ENCODE measurements around the gene PKN1.

PKN1 gene

DNA sequence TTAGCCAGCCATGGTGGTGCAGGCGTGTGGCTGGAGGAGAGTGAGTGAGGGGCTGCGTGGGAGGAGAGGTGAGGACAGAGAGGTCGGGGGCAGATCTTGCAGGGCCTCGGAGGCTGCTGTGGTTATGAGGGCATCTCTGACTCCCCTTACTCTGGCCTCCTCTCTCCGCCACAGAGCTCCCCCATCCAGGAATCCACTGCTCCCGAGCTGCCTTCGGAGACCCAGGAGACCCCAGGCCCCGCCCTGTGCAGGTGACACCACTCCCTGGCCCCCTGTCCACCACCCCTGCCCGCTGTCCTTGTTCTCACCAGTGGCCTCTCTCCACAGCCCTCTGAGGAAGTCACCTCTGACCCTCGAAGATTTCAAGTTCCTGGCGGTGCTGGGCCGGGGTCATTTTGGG lies 34.3 kb downstream of the PKN1 start:
- TF ChIP-seq, protein P1, sequence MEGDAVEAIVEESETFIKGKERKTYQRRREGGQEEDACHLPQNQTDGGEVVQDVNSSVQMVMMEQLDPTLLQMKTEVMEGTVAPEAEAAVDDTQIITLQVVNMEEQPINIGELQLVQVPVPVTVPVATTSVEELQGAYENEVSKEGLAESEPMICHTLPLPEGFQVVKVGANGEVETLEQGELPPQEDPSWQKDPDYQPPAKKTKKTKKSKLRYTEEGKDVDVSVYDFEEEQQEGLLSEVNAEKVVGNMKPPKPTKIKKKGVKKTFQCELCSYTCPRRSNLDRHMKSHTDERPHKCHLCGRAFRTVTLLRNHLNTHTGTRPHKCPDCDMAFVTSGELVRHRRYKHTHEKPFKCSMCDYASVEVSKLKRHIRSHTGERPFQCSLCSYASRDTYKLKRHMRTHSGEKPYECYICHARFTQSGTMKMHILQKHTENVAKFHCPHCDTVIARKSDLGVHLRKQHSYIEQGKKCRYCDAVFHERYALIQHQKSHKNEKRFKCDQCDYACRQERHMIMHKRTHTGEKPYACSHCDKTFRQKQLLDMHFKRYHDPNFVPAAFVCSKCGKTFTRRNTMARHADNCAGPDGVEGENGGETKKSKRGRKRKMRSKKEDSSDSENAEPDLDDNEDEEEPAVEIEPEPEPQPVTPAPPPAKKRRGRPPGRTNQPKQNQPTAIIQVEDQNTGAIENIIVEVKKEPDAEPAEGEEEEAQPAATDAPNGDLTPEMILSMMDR (IDR thresholded peaks at IDR 0.05; ENCODE audit: borderline replicate concordance, insufficient read depth, low read depth, low read length), result no peak
- no peak overlapping the region for H3K4me3 ChIP-seq (ENCODE audit: low read depth, low read length)

DNA sequence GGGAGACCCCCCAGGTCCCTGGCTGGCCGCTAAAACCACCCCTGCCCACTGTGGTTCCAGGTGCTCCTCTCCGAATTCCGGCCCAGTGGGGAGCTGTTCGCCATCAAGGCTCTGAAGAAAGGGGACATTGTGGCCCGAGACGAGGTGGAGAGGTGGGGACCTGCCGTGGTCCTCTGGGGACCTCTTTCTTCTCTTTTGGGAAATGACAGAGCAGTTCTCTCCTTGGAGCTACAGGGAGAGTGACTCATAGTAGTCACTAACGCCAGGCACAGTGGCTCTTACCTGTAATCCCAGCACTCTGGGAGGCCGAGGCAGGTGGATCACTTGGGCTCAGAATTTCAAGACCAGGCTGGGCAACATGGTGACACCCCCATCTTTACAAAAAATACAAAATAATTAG lies 34.7 kb downstream of the PKN1 start:
- no peak overlapping the region for H3K4me3 ChIP-seq (ENCODE audit: low read depth, low read length)
- TF ChIP-seq, protein P1 (IDR thresholded peaks at IDR 0.05; ENCODE audit: borderline replicate concordance, insufficient read depth, low read depth, low read length), result no peak

DNA sequence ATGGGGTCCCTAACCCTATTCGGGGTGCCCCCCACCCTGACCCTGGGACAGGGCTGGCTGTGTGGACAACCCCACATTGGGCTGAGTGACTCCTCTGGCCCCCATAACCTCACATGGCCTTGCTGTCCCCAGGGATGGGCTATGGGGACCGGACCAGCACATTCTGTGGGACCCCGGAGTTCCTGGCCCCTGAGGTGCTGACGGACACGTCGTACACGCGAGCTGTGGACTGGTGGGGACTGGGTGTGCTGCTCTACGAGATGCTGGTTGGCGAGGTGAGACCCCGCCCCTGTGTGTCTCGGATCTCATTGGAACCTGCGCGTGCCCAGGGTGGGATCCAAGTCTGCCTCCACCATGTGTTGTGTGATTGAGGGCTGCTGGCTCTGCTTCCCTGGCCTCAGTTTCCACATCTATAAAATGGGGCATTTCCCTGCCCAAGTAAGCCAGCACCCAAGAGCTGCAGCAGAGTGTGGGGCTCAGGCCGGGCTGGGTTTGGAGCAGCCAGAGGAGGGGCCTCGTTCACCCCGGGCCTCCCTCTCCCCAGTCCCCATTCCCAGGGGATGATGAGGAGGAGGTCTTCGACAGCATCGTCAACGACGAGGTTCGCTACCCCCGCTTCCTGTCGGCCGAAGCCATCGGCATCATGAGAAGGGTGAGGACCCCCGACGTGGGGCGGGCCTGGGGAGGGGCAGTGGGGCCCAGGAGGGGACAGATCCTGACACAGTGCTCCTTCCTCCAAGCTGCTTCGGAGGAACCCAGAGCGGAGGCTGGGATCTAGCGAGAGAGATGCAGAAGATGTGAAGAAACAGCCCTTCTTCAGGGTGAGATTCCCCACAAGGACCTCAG lies 37.1 kb downstream of the PKN1 start:
- TF ChIP-seq, protein P1 (IDR thresholded peaks at IDR 0.05; ENCODE audit: borderline replicate concordance, insufficient read depth, low read depth, low read length), result no peak

DNA sequence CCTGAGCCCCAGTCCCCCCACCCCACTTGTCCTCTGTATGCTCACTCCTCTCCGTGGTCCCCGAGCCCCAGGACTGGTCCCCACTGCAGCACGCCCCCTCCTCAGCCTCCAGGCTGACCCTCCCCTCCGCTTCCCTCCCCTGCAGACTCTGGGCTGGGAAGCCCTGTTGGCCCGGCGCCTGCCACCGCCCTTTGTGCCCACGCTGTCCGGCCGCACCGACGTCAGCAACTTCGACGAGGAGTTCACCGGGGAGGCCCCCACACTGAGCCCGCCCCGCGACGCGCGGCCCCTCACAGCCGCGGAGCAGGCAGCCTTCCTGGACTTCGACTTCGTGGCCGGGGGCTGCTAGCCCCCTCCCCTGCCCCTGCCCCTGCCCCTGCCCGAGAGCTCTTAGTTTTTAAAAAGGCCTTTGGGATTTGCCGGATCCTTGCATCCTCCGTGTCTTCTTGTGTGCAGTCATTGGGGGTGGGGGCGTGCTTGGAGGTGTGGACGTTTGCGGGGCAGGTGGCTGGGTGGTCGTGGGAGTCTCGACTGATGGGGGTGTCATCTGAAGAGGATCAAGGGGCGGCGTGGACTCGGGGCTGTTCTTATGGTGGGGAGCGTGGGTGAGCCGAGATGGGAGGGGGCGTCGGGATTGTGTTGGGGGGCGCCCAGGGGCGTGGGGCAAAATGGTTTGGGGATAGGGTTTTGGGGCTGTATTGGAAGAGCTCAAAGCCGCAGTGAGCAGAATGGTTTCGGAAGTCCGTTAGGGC lies 38.5 kb downstream of the PKN1 start:
- no peak overlapping the region for H3K4me3 ChIP-seq (ENCODE audit: low read depth, low read length)
- TF ChIP-seq, protein P1 (IDR thresholded peaks at IDR 0.05; ENCODE audit: borderline replicate concordance, insufficient read depth, low read depth, low read length), result no peak

More for the DNA sequence above, 37.1 kb downstream of the PKN1 start:
- no peak overlapping the region for H3K4me3 ChIP-seq (ENCODE audit: low read depth, low read length)

DNA sequence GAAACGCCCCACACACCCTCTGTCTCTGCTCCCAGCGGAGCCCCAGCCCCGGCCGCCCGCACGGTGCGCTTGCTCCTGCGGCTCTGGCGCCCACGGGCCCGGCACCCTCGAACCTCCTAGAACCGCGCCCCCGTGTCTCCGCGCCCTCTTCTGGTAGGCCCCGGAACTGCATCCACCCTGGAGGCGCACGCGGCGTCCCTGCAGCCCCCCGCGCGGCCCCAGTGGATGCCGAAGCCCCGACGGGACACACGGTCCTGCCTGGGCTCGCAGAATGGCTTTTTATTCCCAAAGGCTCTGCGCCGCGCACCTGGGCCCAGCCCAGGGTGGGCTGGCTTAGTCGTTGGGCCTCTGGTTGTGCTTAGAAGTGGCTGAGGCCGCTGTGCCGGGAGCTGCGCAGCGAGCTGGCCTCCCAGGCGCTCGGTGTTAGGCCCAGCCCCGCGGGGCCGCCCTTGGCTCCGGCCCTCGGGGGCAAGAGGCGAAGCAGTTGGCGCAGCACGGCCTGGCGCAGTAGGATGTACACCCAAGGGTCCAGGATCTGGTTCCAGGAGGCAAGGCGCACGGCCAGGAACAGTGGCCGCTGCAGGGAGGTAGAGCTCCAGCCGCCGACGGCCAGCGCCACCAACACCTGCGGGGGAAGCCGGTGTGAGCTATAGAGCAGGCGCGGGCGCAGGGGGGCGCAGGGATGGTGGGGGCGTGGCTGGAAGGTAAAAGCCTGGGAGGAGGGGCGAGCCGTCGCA lies 39.3 kb downstream of the PKN1 start:
- TF ChIP-seq, protein P1 (IDR thresholded peaks at IDR 0.05; ENCODE audit: borderline replicate concordance, insufficient read depth, low read depth, low read length), result peak; percentile 96

DNA sequence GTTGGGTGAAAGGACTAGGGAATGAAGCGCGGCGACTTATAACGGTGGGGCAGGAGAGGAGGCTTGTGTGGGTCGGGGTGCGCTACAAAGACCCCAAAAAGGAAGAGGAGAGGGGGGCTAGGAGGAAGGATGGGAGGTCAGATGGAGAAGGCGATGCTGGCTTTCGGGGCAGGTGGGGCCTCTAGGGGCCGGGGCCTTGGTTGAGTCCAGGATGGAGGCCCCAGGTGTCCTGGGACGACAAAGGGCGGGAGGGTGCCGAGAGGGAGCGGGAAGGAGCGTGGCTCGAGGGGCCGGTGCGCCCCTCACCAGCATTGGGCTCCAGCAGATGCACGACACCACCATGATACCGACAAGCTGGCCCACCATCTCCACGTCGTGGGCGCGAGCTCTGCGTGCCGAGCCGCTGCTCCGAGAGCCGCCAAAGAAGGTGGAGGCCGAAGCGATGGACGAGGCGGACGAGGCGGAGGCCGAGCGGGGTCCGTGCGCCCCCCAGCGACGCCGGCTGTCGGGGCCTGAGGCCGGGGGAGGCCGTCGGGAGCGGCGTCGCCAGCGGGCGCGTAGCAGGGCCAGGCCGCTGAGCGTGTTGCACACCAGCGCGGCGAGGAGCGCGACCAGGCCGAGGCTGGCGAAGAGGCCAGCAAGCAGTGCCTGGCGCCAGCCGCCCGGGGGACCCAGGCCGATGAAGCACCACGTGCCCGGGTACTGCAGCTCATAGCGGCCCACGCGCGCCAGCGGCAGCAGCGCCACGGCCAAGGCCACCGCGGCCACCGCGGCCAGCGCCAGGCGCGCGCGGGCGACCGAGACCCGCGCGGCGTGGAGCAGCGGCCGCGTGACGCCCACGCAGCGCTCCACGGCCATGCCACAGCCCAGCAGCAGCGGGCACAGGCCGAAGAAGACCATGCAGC lies 40.2 kb downstream of the PKN1 start:
- H3K4me3 ChIP-seq (ENCODE audit: low read depth, low read length), result no peak overlapping the region
- TF ChIP-seq, protein P1 (IDR thresholded peaks at IDR 0.05; ENCODE audit: borderline replicate concordance, insufficient read depth, low read depth, low read length), result 0 out of 2 replicates have a peak, but pooled peaks have one; percentile 3

More for the DNA sequence above, 39.3 kb downstream of the PKN1 start:
- no peak overlapping the region for H3K4me3 ChIP-seq (ENCODE audit: low read depth, low read length)

Measured in GM12875 (cell line).